HCT116 (cell line): ENCODE results near the gene TCFL5.

ENCODE experiments used
- POLR2A ChIP-seq: IDR thresholded peaks from 2 replicates; pipeline ENCODE4 v1.7.0; 2011; ENCODE audit warnings: borderline replicate concordance; ENCODE audit not compliant: insufficient read depth, insufficient read length; ENCODE audit errors: extremely low read depth
- POLR2AphosphoS5 ChIP-seq: IDR thresholded peaks from 2 replicates; pipeline ENCODE4 v1.6.1; 2011; ENCODE audit warnings: mild to moderate bottlenecking, low read depth, low read length, moderate library complexity
- YY1 ChIP-seq: IDR thresholded peaks from 2 replicates; pipeline ENCODE4 v1.6.1; 2011; ENCODE audit warnings: low read length, low read depth, moderate library complexity, mild to moderate bottlenecking; ENCODE audit not compliant: insufficient replicate concordance; ENCODE audit errors: extremely low read depth
- TF ChIP-seq, protein P1 (sequence below), 3 experiments: fragments of 200-600 bp in 1 of 3; sonication (generic) in 1 of 3; IDR thresholded peaks in 2 of 3; conservative IDR thresholded peaks in 1 of 3; 2 replicates each; pipeline ENCODE4 v1.5.1; 2012 to 2017; ENCODE audit warnings: low read depth in 2 of 3, low read length in 2 of 3, antibody characterized with exemption in 1 of 3, borderline replicate concordance in 1 of 3, control low read depth in 1 of 3, mild to moderate bottlenecking in 1 of 3, mixed read lengths in 1 of 3, mixed run types in 1 of 3, moderate library complexity in 1 of 3; ENCODE audit not compliant: insufficient read depth in 1 of 3

DNA sequence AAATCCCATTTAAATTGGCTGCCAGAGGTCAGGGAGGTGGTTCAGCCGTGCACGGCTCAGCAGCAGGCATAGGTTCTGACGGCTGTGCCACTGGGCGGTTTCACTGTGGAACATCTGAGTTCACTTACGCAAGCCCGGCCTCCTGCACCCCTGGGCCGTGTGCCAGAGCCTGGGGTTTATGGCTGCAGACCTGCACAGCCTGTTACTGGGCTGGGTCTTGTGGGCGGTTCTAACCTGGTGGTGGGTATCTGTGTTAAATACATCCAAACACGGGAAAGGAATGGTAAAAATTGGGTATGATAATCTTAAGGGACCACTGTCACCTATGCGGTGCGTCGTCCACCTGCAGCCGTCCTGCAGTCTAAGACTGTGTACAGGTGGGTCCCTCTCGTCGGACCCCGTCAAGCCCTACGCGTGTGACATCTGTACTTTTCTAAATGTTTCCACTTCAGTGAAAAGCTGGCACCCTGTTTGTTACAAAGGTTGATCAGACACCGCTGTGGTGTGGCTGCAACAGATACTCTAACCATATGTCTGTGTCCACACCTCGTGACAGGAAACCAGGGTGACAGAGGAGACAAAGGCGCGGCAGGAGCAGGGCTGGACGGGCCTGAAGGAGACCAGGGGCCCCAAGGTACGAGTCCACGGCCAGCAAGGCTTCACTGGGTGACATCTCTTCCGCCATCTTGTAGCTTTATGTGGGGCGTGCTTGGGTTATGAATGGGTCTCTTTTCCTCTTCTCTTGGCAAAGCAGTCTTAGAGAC is 23.3 kb downstream of the TCFL5 start:
- TF ChIP-seq, protein P1, sequence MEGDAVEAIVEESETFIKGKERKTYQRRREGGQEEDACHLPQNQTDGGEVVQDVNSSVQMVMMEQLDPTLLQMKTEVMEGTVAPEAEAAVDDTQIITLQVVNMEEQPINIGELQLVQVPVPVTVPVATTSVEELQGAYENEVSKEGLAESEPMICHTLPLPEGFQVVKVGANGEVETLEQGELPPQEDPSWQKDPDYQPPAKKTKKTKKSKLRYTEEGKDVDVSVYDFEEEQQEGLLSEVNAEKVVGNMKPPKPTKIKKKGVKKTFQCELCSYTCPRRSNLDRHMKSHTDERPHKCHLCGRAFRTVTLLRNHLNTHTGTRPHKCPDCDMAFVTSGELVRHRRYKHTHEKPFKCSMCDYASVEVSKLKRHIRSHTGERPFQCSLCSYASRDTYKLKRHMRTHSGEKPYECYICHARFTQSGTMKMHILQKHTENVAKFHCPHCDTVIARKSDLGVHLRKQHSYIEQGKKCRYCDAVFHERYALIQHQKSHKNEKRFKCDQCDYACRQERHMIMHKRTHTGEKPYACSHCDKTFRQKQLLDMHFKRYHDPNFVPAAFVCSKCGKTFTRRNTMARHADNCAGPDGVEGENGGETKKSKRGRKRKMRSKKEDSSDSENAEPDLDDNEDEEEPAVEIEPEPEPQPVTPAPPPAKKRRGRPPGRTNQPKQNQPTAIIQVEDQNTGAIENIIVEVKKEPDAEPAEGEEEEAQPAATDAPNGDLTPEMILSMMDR (IDR thresholded peaks at IDR 0.05 in 2 of 3, conservative IDR thresholded peaks at IDR 0.05 in 1 of 3; ENCODE audit: borderline replicate concordance in 1 of 3, insufficient read depth in 1 of 3, low read depth in 2 of 3, low read length in 2 of 3), result no peak
- TF ChIP-seq YY1, result no peak
- no peak for TF ChIP-seq POLR2A
- TF ChIP-seq POLR2AphosphoS5, result no peak
